ENCODE data around the gene OMA1. TPM values are rescaled to one million over a fixed set of nuclear protein-coding genes. Genes with fewer than 3 reads are reported as not detected.
A peak's percentile ranks its signal among the peaks of the same experiment; 100 is the strongest.

The OMA1 gene
- total RNA-seq, 1 donor from 2014 or later, result 16.1 TPM

DNA sequence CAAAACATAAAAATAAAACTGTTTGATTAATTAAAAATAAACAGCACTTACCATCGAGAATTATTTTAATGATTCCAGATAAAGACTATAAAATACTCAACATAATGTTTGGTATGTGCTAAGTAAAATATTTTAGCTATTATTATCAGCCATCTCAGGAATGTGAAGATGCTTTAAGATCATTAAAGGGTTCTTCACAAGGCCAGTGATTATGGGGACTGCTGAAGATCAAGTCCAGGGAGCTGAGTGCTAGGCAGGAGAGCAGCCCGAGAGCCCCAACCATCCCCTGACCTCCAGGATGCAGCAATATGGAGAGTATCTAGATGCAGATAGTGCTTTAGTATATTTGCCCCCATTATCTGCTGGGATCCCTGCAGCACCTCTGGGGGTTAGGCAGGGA, 35.1 kb upstream of the OMA1 start:
- H3K4me3 ChIP-seq (ENCODE audit: low read depth, low read length), result no peak overlapping the region
- no peak for DNase-seq (ENCODE audit: low read depth)
- no peak for TF ChIP-seq CTCF (conservative IDR thresholded peaks at IDR 0.05; ENCODE audit: low read depth, low read length)

GRCh38 chr1:58580186-58580585, 33.7 kb upstream of the OMA1 start:
- H3K4me3 ChIP-seq (ENCODE audit: low read depth, low read length), result no peak overlapping the region
- TF ChIP-seq CTCF (conservative IDR thresholded peaks at IDR 0.05; ENCODE audit: low read depth, low read length), result no peak
- no peak for DNase-seq (ENCODE audit: low read depth)

GRCh38 chr1:58577654-58578030, 31.1 kb upstream of the OMA1 start:
- DNase-seq (ENCODE audit: low read depth), result no peak
- no peak for TF ChIP-seq CTCF (conservative IDR thresholded peaks at IDR 0.05; ENCODE audit: low read depth, low read length)
- H3K4me3 ChIP-seq (ENCODE audit: low read depth, low read length), result peak overlapping the region; percentile 60

DNA sequence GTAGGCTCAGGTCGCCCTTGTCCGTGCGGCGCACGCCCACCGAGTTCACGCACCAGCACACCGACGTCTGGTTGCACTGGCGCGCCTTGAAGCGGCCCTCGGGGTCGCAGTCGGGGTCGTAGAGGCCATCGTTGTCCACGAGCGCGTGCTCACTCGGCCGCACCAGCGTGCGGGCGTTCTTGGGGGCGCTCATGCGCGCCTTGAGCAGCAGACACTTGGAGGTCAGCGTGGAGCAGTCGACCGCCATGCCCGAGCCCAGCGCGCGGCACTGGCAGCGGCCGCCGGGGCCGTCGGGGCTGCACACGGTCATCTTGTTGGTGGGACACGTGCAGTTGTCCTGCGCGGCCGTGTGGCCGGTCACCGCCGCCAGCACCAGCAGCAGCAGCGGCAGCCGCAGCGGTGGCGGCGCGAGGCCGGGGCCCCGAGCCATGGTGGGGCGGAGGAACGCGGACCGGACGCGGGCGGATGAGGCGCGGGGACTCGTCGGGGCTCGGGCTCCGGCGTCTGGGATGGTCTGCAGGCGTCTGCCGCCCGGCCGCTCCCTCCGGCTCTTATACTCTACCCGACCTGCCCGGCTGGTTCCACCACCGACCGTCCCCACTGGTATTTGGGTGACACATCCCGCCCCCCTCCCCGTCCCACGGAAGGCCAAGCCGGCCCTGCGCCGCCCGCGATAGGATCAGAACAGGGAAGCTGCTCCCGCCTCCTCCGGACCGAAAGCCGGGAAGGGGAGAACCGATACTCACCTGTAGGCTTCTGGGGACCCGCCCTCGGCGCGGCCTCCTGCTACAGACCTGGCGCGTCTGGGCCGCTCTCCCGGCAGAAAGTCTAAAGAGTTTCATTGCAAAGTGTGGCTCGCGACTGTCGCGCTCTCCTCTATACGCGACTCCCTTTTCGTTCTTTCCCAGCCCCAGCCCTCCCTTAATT, 30.5 kb upstream of the OMA1 start, which contains the start of gene TACSTD2:
Gene TACSTD2, minus strand, starts transcription at position 526 of the 927 bp plus-strand sequence. Its CDS starts 96 bp downstream, at position 430.
- peak within 1 kb of the TSS; percentile 60 for H3K4me3 ChIP-seq (ENCODE audit: low read depth, low read length)
- no peak for DNase-seq (ENCODE audit: low read depth)
- TF ChIP-seq CTCF (conservative IDR thresholded peaks at IDR 0.05; ENCODE audit: low read depth, low read length), result no peak

- H3K4me3 ChIP-seq (ENCODE audit: low read depth, low read length), result peak overlapping the region; percentile 60
- DNase-seq (ENCODE audit: low read depth), result no peak
- TF ChIP-seq CTCF (conservative IDR thresholded peaks at IDR 0.05; ENCODE audit: low read depth, low read length), result no peak
Observed at GRCh38 chr1:58576325-58576726, 29.8 kb upstream of the OMA1 start.

DNA sequence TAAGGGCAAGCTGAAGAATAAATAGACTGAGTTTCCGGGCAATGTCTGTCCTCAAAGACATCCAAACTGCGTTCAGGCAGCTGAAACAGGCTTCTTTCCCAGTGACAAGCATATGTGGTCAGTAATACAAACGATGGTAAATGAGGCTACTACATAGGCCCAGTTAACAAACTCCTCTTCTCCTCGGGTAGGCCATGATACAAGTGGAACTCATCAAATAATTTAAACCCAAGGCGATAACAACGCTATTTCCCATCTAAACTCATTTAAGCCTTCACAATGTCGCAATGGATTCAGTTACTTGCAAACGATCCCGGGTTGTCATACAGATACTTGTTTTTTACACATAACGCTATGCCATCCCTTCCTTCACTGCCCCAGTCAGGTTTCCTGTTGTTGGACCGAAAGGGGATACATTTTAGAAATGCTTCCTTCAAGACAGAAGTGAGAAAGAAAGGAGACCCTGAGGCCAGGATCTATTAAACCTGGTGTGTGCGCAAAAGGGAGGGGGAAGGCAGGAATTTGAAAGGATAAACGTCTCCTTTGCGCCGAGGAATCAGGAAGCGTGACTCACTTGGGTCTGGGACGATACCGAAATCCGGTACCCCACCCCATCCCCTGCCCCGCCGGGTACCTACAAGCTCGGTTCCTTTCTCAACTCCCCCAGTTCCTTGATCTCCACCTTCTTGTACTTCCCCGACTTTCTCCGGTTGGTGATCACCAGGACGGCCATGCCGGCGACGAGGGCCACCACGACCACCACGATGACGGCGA, 29.2 kb upstream of the OMA1 start:
- no peak for DNase-seq (ENCODE audit: low read depth)
- no peak for TF ChIP-seq CTCF (conservative IDR thresholded peaks at IDR 0.05; ENCODE audit: low read depth, low read length)
- peak overlapping the region; percentile 60 for H3K4me3 ChIP-seq (ENCODE audit: low read depth, low read length)

All from epithelial cell of proximal tubule (primary cell).